A673 (cell line): ENCODE results near the gene TBPL1. TPM values are rescaled to one million over a fixed set of nuclear protein-coding genes. Genes with fewer than 3 reads are reported as not detected.

Experiments used
- BruUV-seq: library from RNA; stranded (reverse); fragments of 400-500 nt; replicated peaks from 2 replicates; lab custom pipeline; 2021; lab: Mats Ljungman, UMichigan
- CTCF ChIA-PET: fragments of 300-600 bp; sonication (Branson Sonifier 250); formaldehyde crosslinking; loops from one replicate; lab custom pipeline; 2022; ENCODE audit warnings: antibody characterized with exemption; lab: Charles Lee
- POLR2A ChIA-PET: fragments of 300-600 bp; sonication (Branson Sonifier 250); formaldehyde crosslinking; loops from one replicate; lab custom pipeline; 2022; ENCODE audit warnings: antibody characterized with exemption; ENCODE audit not compliant: low non-redundant PET; lab: Charles Lee
- DNase-seq: peaks from one replicate; pipeline ENCODE4 v3.0.0-alpha.2; 2015; ENCODE audit warnings: low spot score
- H3K27ac ChIP-seq: fragments of 200-600 bp; sonication (generic); 2 replicates; pipeline ENCODE4 v1.5.1; 2016; ENCODE audit warnings: mixed run types, low read depth, mild to moderate bottlenecking, mixed read lengths, antibody characterized with exemption, low read length; ENCODE audit not compliant: poor library complexity, severe bottlenecking
- H3K27me3 ChIP-seq: fragments of 200-600 bp; sonication (generic); replicated peaks from 2 replicates; pipeline ENCODE4 v1.6.1; 2017; ENCODE audit warnings: mixed run types, low read depth, mild to moderate bottlenecking, mixed read lengths, antibody characterized with exemption, low read length; ENCODE audit not compliant: insufficient read depth, poor library complexity
- H3K36me3 ChIP-seq: fragments of 200-600 bp; sonication (generic); 2 replicates; pipeline ENCODE4 v1.6.1; 2016; ENCODE audit warnings: mixed run types, mild to moderate bottlenecking, mixed read lengths, antibody characterized with exemption, low read length; ENCODE audit not compliant: insufficient read depth, poor library complexity, severe bottlenecking
- H3K4me1 ChIP-seq: fragments of 200-600 bp; sonication (generic); 2 replicates; pipeline ENCODE4 v1.6.1; 2017; ENCODE audit warnings: mixed run types, mild to moderate bottlenecking, mixed read lengths, antibody characterized with exemption, low read length; ENCODE audit not compliant: insufficient read depth, poor library complexity, severe bottlenecking
- H3K4me3 ChIP-seq: fragments of 200-600 bp; sonication (generic); 2 replicates; pipeline ENCODE4 v1.5.1; 2016; ENCODE audit warnings: low read depth, mixed run types, mild to moderate bottlenecking, mixed read lengths, low read length; ENCODE audit not compliant: poor library complexity, severe bottlenecking
- H3K9me3 ChIP-seq: fragments of 200-600 bp; sonication (generic); 2 replicates; pipeline ENCODE4 v1.6.1; 2016; ENCODE audit warnings: mixed run types, low read depth, mild to moderate bottlenecking, mixed read lengths, antibody characterized with exemption, low read length; ENCODE audit not compliant: poor library complexity, severe bottlenecking
- CTCF ChIP-seq: fragments of 300-800, 200-600 bp; sonication (generic); conservative IDR thresholded peaks from 2 replicates; pipeline ENCODE4 v1.5.1; 2017; ENCODE audit warnings: low read depth, mild to moderate bottlenecking, antibody characterized with exemption, low read length, moderate library complexity, mixed read lengths
- EZH2 ChIP-seq: fragments of 200-600 bp; sonication (generic); IDR thresholded peaks from 2 replicates; pipeline ENCODE4 v1.6.1; 2017; ENCODE audit warnings: borderline replicate concordance, low read depth, mild to moderate bottlenecking, mixed read lengths, antibody characterized with exemption, low read length; ENCODE audit not compliant: poor library complexity, severe bottlenecking
- intact Hi-C: fragments of 100-400 bp; cut with micrococcal nuclease; formaldehyde crosslinking; loops from one replicate; pipeline ENCODE4 v1.10.0; 2022; ENCODE audit not compliant: unreplicated experiment
- total RNA-seq: library from RNA; stranded (reverse); gene quantifications from 2 replicates; pipeline ENCODE4 v1.2.3, GENCODE V29; 2021

Gene TBPL1
- total RNA-seq, 1 experiment from 2014 or later, result 46.3 TPM

GRCh38 chr6:133986942-133987341 is 33.9 kb downstream of the TBPL1 start:
- TF ChIP-seq CTCF, result no peak
- no peak for TF ChIP-seq EZH2
- Histone ChIP-seq H3K27ac (no peak overlapping the region), H3K4me3 (no peak overlapping the region), H3K36me3 (peaks cover 14% of the 10 kb centered on the region), H3K27me3 (no peaks in the 10 kb centered on the region), H3K9me3 (no peaks in the 10 kb centered on the region), H3K4me1 (peaks cover 4% of the 10 kb centered on the region)
- POLR2A ChIA-PET, result no interaction called here
- BruUV-seq, result no TSS peak
- no peak for DNase-seq
- intact Hi-C loops, result no loop called here
- CTCF ChIA-PET, result no interaction called here

GRCh38 chr6:133989525-133989924 is 36.5 kb downstream of the TBPL1 start:
- peaks cover 4% of the 10 kb centered on the region for H3K4me1 ChIP-seq
- no peaks in the 10 kb centered on the region for H3K27me3 ChIP-seq
- H3K9me3 ChIP-seq, result no peaks in the 10 kb centered on the region
- intact Hi-C loops, result no loop called here
- no TSS peak for BruUV-seq
- no peak overlapping the region for H3K27ac ChIP-seq
- no peak for DNase-seq
- POLR2A ChIA-PET, result no interaction called here
- H3K4me3 ChIP-seq, result no peak overlapping the region
- CTCF ChIA-PET, result no interaction called here
- no peak for TF ChIP-seq CTCF
- H3K36me3 ChIP-seq, result peaks cover 8% of the 10 kb centered on the region

- Histone ChIP-seq H3K27me3 (no peaks in the 10 kb centered on the region), H3K9me3 (no peaks in the 10 kb centered on the region), H3K4me3 (no peak overlapping the region), H3K27ac (no peak overlapping the region), H3K36me3 (peaks cover 3% of the 10 kb centered on the region), H3K4me1 (peaks cover 4% of the 10 kb centered on the region)
- ChIA-PET CTCF (no interaction called here), POLR2A (no interaction called here)
- DNase-seq, result no peak
- intact Hi-C loops, result no loop called here
- BruUV-seq, result no TSS peak
- TF ChIP-seq EZH2 (no peak), CTCF (no peak)
These were observed 37.3 kb downstream of the TBPL1 start for GRCh38 chr6:133990321-133990720.
